A549 (cell line): ENCODE data around the gene FBXO24. TPM values are rescaled to one million over a fixed set of nuclear protein-coding genes. Genes with fewer than 3 reads are reported as not detected.

Experiments
- ATAC-seq, 2 experiments: fragments of 200-7000 bp in 1 of 2; fragments of >200 bp in 1 of 2; cut with Nextera tagmentation in 1 of 2; cut with Tn5 transposase in 1 of 2; 3 replicates each; pipeline versions ENCODE4 v1.8.0 to v1.9.1; 2018 to 2020; ENCODE audit warnings: mild to moderate bottlenecking in 1 of 2, moderate library complexity in 1 of 2
- CTCF ChIA-PET: fragments of 300-600 bp; sonication (Branson Sonifier 250); formaldehyde crosslinking; extraction: SDS; loops from one replicate; lab custom pipeline; 2021; ENCODE audit warnings: antibody characterized with exemption, inconsistent platforms; lab: Yijun Ruan, JAX
- POLR2A ChIA-PET: fragments of 350-600 bp; formaldehyde crosslinking; extraction: SDS; loops from one replicate; lab custom pipeline; 2021; ENCODE audit warnings: antibody characterized with exemption, inconsistent platforms; lab: Yijun Ruan, JAX
- DNase-seq, 2 experiments: peaks; one replicate each; pipeline versions ENCODE4 v3.0.0 to v3.0.0-alpha.2; 2011 to 2016; ENCODE audit warnings: low read depth in 1 of 2, low spot score in 1 of 2
- FAIRE-seq: peaks from 2 replicates; lab custom pipeline; 2011; peaks lifted over from hg19 to GRCh38; lab: Jason Lieb, UNC
- H3K27ac ChIP-seq, 2 experiments: fragments of >200 bp; sonication (Bioruptor Twin); formaldehyde crosslinking; 3 replicates each; pipeline ENCODE4 v1.5.1; 2016 to 2017
- H3K4me1 ChIP-seq: fragments of >200 bp; sonication (Bioruptor Twin); formaldehyde crosslinking; 3 replicates; pipeline ENCODE4 v1.6.1; 2016
- H3K4me2 ChIP-seq: fragments of >200 bp; sonication (Bioruptor Twin); formaldehyde crosslinking; 3 replicates; pipeline ENCODE4 v1.6.1; 2016
- H3K4me3 ChIP-seq: fragments of >200 bp; sonication (Bioruptor Twin); formaldehyde crosslinking; 3 replicates; pipeline ENCODE4 v1.5.1; 2016
- H3K9me3 ChIP-seq: fragments of >200 bp; sonication (Bioruptor Twin); formaldehyde crosslinking; 3 replicates; pipeline ENCODE4 v1.6.1; 2016
- ATOH8 ChIP-seq: fragments of 250-450 bp; sonication (Bioruptor Pico); IDR thresholded peaks from 2 replicates; pipeline ENCODE4 v1.5.0; 2020; ENCODE audit warnings: low read depth, mild to moderate bottlenecking, moderate library complexity
- CBX2 ChIP-seq: fragments of 200-600 bp; sonication (generic); IDR thresholded peaks from 2 replicates; pipeline ENCODE4 v1.6.1; 2016; ENCODE audit warnings: low read depth, mild to moderate bottlenecking, borderline replicate concordance
- CHD2 ChIP-seq: fragments of 150-350 bp; IDR thresholded peaks from 2 replicates; pipeline ENCODE4 v1.6.1; 2014; ENCODE audit warnings: low read length; ENCODE audit not compliant: partially characterized antibody
- CHD4 ChIP-seq: fragments of 200-600 bp; sonication (generic); IDR thresholded peaks from 2 replicates; pipeline ENCODE4 v1.6.1; 2016; ENCODE audit warnings: antibody characterized with exemption, mild to moderate bottlenecking, borderline replicate concordance
- E2F6 ChIP-seq: IDR thresholded peaks from 2 replicates; pipeline ENCODE4 v1.6.1; 2012; ENCODE audit warnings: low read depth, borderline replicate concordance
- ESRRA ChIP-seq: fragments of 150-350 bp; IDR thresholded peaks from 2 replicates; pipeline ENCODE4 v1.6.1; 2014; ENCODE audit warnings: mild to moderate bottlenecking, low read length, borderline replicate concordance
- GATA3 ChIP-seq: IDR thresholded peaks from 2 replicates; pipeline ENCODE4 v1.6.1; 2012; ENCODE audit warnings: borderline replicate concordance
- HEYL ChIP-seq: fragments of 250-450 bp; sonication (Bioruptor Pico); IDR thresholded peaks from 2 replicates; pipeline ENCODE4 v1.8.0; 2021; ENCODE audit warnings: mild to moderate bottlenecking, moderate library complexity
- JUNB ChIP-seq: fragments of >200 bp; sonication (Bioruptor Twin); formaldehyde crosslinking; IDR thresholded peaks from 2 replicates; pipeline ENCODE4 v1.6.1; 2016
- KDM1A ChIP-seq: fragments of 200-600 bp; sonication (generic); IDR thresholded peaks from 2 replicates; pipeline ENCODE4 v1.6.1; 2016; ENCODE audit warnings: low read depth, mild to moderate bottlenecking
- MAFK ChIP-seq: fragments of 450-650 bp; IDR thresholded peaks from 2 replicates; pipeline ENCODE4 v1.6.1; 2014; ENCODE audit not compliant: partially characterized antibody
- MYC ChIP-seq: IDR thresholded peaks from 2 replicates; pipeline ENCODE4 v1.6.1; 2012; ENCODE audit warnings: mild to moderate bottlenecking, inconsistent platforms, low read length, improper control_type of control experiment, borderline replicate concordance
- NR3C1 ChIP-seq: fragments of >200 bp; sonication (Bioruptor Twin); formaldehyde crosslinking; IDR thresholded peaks from 3 replicates; pipeline ENCODE4 v1.6.1; 2017
- POLR2A ChIP-seq: IDR thresholded peaks from 2 replicates; pipeline ENCODE4 v1.6.1; 2012; ENCODE audit warnings: mild to moderate bottlenecking, low read length
- RAD21 ChIP-seq, 2 experiments: fragments of >200 bp in 1 of 2; sonication (Bioruptor Twin) in 1 of 2; formaldehyde crosslinking in 1 of 2; IDR thresholded peaks in 1 of 2; conservative IDR thresholded peaks in 1 of 2; 2 replicates in 1 of 2; 3 replicates in 1 of 2; pipeline ENCODE4 v1.6.1; 2012 to 2018; ENCODE audit warnings: inconsistent platforms in 1 of 2
- SMC3 ChIP-seq: fragments of >200 bp; sonication (Bioruptor Twin); formaldehyde crosslinking; IDR thresholded peaks from 3 replicates; pipeline ENCODE4 v1.6.1; 2018; ENCODE audit warnings: inconsistent platforms
- SREBF2 ChIP-seq: fragments of 450-650 bp; IDR thresholded peaks from 2 replicates; pipeline ENCODE4 v1.6.1; 2014; ENCODE audit warnings: mild to moderate bottlenecking, moderate library complexity
- USF2 ChIP-seq: fragments of 450-650 bp; IDR thresholded peaks from 2 replicates; pipeline ENCODE4 v1.6.1; 2014; ENCODE audit warnings: antibody characterized with exemption
- ZFP36 ChIP-seq: fragments of 450-650 bp; IDR thresholded peaks from 2 replicates; pipeline ENCODE4 v1.6.1; 2014; ENCODE audit warnings: borderline replicate concordance; ENCODE audit not compliant: partially characterized antibody
- WGBS: methylation state at CpG from one replicate; pipeline ENCODE4 v1.1.6; 2017; ENCODE audit errors: missing lambda C conversion rate; 5-methylcytosine and 5-hydroxymethylcytosine counted together
- polyA plus RNA-seq, 4 experiments: library from polyadenylated mRNA; depleted of rRNA in 3 of 4; stranded (reverse); fragments of >200 nt; fragmentation: RNase III in 1 of 4; extraction: RNeasy Plus Mini Kit Qiagen cat#74134 plus additional on column Dnase treatment in 1 of 4; gene quantifications; 2 replicates in 3 of 4; 3 replicates in 1 of 4; pipeline ENCODE4 v1.2.3, GENCODE V29; 2011 to 2017

Gene FBXO24
- polyA plus RNA-seq, 2 of the 4 experiments (the other 2 are of a cell fraction) = 0.19 to 0.52 TPM

GRCh38 chr7:100556541-100556940 lies 29.6 kb upstream of the FBXO24 start:
- Histone ChIP-seq H3K4me2 (no peak overlapping the region), H3K4me1 (peaks cover 5% of the 10 kb centered on the region; the same call in 1 of the 3 replicates), H3K9me3 (no peaks in the 10 kb centered on the region), H3K4me3 (no peak overlapping the region), H3K27ac (0 out of 6 replicates have a peak overlapping the region, but pooled peaks of 1 of the 2 experiments have one; percentile 12)
- ChIA-PET CTCF (interaction anchor here (1.1 to 19.2 kb wide), 5 partner anchors 4 to 91 kb away, joined by 3 to 316 read pairs (median 273); partner anchors contain the start of genes AGFG2, NYAP1 and SPACDR), POLR2A (interaction anchor here (1.4 kb wide), 1 partner anchor 30 kb away, joined by 5 read pairs; the partner anchor contains the start of genes FBXO24 and LRCH4)
- 73% methylated on average over 4 of the region's 4 CpGs for WGBS
- FAIRE-seq = no peak
- no peak for DNase-seq
- TF ChIP-seq RAD21 (conservative IDR thresholded peaks at IDR 0.05 in 1 of 2, IDR thresholded peaks at IDR 0.05 in 1 of 2) (no peak), POLR2A (no peak), HEYL (CRISPR knock-in tag) (no peak), KDM1A (no peak), SMC3 (no peak), MYC (no peak), GATA3 (no peak), JUNB (no peak), ESRRA (no peak)
- ATAC-seq = no peak

- ATAC-seq (no peak), FAIRE-seq (no peak), DNase-seq (no peak)
- Histone ChIP-seq H3K9me3 (no peaks in the 10 kb centered on the region), H3K4me3 (no peak overlapping the region), H3K4me1 (peaks cover 5% of the 10 kb centered on the region; the same call in 1 of the 3 replicates), H3K4me2 (no peak overlapping the region), H3K27ac (peak overlapping the region; percentile 16 to 28; a peak in 2 of 6 replicates)
- TF ChIP-seq RAD21 (conservative IDR thresholded peaks at IDR 0.05 in 1 of 2, IDR thresholded peaks at IDR 0.05 in 1 of 2) (no peak), ATOH8 (no peak), ZFP36 (no peak), POLR2A (no peak), HEYL (CRISPR knock-in tag) (no peak)
- ChIA-PET POLR2A (interaction anchor here (0.7 to 1.7 kb wide), 4 partner anchors 14 to 130 kb away, joined by 5 to 11 read pairs (median 8); partner anchors contain the start of genes FBXO24, LRCH4, MEPCE and ZCWPW1), CTCF (interaction anchor here (0.6 to 14.3 kb wide), 43 partner anchors 8 to 488 kb away, joined by 3 to 316 read pairs (median 6); partner anchors contain the start of genes AGFG2, FBXO24, LRCH4 and SPACDR)
- 89% methylated on average over 4 of the region's 4 CpGs for WGBS
These were observed 27.0 kb upstream of the FBXO24 start for GRCh38 chr7:100559127-100559526.

- ChIA-PET CTCF (interaction anchor here (0.5 to 14.3 kb wide), 11 partner anchors 15 to 291 kb away, joined by 3 to 316 read pairs (median 27); partner anchors contain the start of genes AGFG2, FBXO24, LRCH4 and SLC12A9), POLR2A (no interaction called here)
- ATAC-seq (no peak), FAIRE-seq (no peak), DNase-seq (no peak)
- H3K9me3 ChIP-seq = no peaks in the 10 kb centered on the region
- no peaks in the 10 kb centered on the region for H3K4me1 ChIP-seq
- no peak overlapping the region for H3K4me2 ChIP-seq
- H3K27ac ChIP-seq = no peak overlapping the region
- H3K4me3 ChIP-seq = no peak overlapping the region
- WGBS = 96% methylated on average over 12 of the region's 12 CpGs
- TF ChIP-seq USF2 (no peak), E2F6 (no peak), SREBF2 (no peak), POLR2A (no peak), MAFK (no peak), CHD2 (no peak), SMC3 (no peak), JUNB (no peak), KDM1A (no peak), CHD4 (no peak), NR3C1 (no peak), CBX2 (no peak)
- TF ChIP-seq, all 56 proteins: peak for 0
These were observed 24.5 kb upstream of the FBXO24 start for GRCh38 chr7:100561491-100562194.
